ENCODE data around the gene ZNF598.
"Not testable (repeated sequence)": the region's sequence is repeated elsewhere in the genome, so short reads cannot be mapped to it uniquely, and the experiment has no call there.

Gene ZNF598

GRCh38 chr16:1957434-1958142 is 52.0 kb downstream of the ZNF598 start:
- not testable (repeated sequence) for DNase-seq

GRCh38 chr16:1953734-1954133 is 55.9 kb downstream of the ZNF598 start:
- DNase-seq: no peak

GRCh38 chr16:1950559-1950958 is 59.1 kb downstream of the ZNF598 start:
- DNase-seq: no peak

GRCh38 chr16:1950047-1950446 is 59.6 kb downstream of the ZNF598 start:
- no peak for DNase-seq

- DNase-seq: no peak
These were observed 60.1 kb downstream of the ZNF598 start for GRCh38 chr16:1949507-1949906.
